T-helper 1 cell treated with Interleukin-12 subunit alpha and Interleukin-12 subunit beta and Interleukin-4 antibody, amounts not matched to agents 30 ng/mL and 1 ng/mL, for 36 hours (primary cell): Measurements from ENCODE around the gene RNU7-1. TPM values are rescaled to one million over a fixed set of nuclear protein-coding genes. Genes with fewer than 3 reads are reported as not detected.

Experiments used
- intact Hi-C: fragments of 100-400 bp; cut with micrococcal nuclease; formaldehyde crosslinking; loops from one replicate; pipeline ENCODE4 v1.15.1; 2024
- total RNA-seq: library from RNA; stranded (reverse); gene quantifications from 2 replicates; pipeline ENCODE4 v1.2.3, GENCODE V29; 2022

RNU7-1 gene
- total RNA-seq, 1 donor from 2014 or later: not detected

- intact Hi-C loops: no loop called here
Observed at GRCh38 chr12:6962285-6963015, 18.8 kb downstream of the RNU7-1 start.

DNA sequence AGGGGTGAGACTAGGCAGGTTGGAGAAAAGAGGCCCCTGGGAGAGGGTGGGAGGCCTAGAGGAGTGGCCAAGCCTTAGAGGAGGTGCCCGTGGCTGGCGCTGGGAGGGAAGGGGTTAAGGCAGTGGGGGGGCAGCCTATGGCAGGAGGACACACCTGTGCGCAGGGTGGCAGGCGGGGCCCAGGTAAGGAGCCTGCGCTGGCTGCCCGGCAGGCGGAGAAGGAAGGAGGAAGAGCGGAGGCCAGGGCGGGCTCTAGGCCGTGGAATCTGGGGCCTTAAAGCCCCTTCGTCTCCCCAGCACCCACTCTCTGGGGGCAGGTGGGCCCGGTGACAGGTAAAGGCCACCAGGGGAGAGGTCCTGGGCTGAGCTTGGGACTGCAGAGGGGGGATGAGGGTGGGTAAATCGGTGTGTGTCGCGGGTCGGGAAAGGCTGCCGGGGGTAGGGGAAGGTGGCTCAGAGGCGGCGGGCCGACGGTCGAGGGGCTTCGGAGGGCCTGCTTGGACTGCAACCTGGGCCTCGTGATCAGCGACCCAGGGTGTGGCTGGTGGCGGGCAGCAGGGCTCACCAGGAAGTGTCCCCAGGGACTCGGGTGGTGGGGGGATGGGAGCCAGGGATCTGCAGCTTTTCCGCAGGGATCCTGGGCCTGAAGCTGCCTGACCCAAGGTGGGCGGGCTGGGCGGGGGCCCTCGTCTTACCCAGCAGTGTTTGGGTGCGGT, 19.6 kb downstream of the RNU7-1 start:
- intact Hi-C loops: no loop called here

DNA sequence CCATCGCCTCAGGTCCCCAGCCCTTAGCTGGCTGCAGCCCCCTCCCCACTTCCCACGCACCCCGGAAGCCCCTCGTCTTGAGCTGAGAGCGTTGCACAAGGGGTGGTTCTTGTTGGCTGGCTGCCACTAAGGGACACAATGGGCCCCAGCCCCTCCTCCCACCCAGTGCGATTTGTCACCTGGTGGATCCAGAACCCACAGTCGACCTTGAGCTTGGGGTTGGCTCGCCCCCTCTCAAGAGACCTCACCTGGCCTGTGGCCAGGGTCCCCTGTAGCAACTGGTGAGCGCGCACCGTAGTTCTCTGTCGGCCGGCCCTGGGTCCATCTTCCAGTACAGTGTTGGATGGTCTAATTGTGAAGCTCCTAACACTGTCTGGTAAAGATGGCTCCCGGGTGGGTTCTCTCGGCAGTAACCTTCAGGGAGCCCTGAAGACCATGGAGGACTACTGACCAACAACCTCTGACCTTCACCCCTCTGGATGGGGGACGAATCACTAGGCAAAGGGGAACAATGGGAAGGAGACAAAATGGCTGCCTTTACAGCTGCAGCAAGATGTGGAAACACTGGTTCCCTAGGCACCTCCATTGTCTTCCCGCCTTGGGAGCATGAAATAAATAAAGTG, 20.3 kb downstream of the RNU7-1 start:
- intact Hi-C loops: no loop called here

- intact Hi-C loops: loop anchor here (1.0 kb wide), 4 partner anchors 14 to 95 kb away; partner anchors contain the start of gene C12orf57
Observed at GRCh38 chr12:6964605-6965025, 21.0 kb downstream of the RNU7-1 start.

DNA sequence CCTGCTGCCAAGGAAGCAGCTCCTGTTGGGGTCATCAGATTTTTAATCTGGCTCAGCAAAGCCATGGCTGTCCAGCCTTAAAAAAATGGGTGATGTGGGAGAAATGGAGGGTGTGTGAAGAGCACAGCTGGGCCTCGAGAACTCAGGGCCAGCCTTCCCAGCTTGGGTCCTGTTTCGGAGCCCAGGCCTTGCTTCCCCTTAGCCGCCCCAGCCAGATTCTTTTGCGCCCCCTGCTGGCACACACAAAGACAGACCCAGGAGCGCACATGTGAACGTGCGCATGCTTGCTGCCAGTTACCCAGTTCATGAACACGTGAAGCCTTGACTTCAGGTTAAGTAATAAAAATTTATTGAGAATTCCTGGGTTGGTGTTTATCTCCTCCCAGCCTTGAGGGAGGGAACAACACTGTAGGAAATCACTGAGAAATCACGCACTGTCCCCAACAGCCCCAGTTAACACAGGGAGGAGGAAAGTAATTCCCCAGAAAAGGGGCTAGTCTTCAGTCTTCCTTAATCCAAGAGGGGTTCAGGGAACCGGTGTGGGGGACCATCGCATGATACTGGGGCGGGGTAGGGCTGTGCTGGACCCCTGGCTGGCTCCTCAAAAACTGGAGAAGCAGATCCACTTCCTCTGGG, 21.5 kb downstream of the RNU7-1 start:
- intact Hi-C loops: loop anchor here (1.0 kb wide), 4 partner anchors 15 to 96 kb away; partner anchors contain the start of gene C12orf57

DNA sequence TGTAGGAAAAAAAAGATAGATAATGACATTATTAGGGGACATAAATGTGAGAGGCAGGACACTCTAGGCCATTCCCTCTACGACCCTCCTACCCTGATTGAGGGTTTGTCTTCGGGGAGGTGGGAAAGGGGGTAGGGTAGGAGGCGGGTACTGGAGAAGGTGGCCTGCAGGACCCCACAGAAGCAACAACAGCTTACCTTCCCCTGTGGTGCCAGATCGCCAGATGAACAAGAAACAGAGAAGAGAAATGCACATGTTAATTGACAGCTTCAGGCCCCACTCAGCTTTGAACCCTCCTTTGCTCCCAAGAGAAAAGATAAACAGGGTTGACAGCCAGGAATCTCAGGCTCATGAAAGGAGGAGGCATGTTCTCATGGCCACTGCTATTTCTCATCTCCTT, 22.1 kb downstream of the RNU7-1 start:
- intact Hi-C loops: loop anchor here (1.0 kb wide), 4 partner anchors 15 to 96 kb away; partner anchors contain the start of gene C12orf57

GRCh38 chr12:6966351-6966750, 22.7 kb downstream of the RNU7-1 start:
- intact Hi-C loops: no loop called here

GRCh38 chr12:6967651-6968100, 24.1 kb downstream of the RNU7-1 start:
- intact Hi-C loops: no loop called here

GRCh38 chr12:6968426-6968825, 24.8 kb downstream of the RNU7-1 start:
- intact Hi-C loops: no loop called here

GRCh38 chr12:6970096-6970527, 26.5 kb downstream of the RNU7-1 start:
- intact Hi-C loops: loop anchor here (1.0 to 2.0 kb wide), 16 partner anchors 9 to 1113 kb away; partner anchors contain the start of genes C12orf57, C1R, ING4 and LPCAT3

DNA sequence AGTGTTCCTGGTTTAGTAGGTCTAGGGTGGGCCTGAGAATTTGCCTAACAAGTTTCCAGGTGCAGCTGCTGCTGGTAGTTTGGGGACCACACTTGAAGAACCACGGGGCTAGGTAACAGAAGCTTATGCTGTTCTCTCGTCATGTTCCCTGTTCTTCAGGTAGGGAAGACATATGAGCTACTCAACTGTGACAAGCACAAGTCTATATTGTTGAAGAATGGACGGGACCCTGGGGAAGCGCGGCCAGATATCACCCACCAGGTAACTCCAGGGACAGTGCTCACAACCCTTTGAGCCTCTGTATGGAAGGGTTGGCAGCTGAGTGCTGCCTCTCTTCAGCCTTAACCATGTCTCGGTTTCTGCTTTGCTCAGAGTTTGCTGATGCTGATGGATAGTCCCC, 30.6 kb downstream of the RNU7-1 start:
- intact Hi-C loops: no loop called here

DNA sequence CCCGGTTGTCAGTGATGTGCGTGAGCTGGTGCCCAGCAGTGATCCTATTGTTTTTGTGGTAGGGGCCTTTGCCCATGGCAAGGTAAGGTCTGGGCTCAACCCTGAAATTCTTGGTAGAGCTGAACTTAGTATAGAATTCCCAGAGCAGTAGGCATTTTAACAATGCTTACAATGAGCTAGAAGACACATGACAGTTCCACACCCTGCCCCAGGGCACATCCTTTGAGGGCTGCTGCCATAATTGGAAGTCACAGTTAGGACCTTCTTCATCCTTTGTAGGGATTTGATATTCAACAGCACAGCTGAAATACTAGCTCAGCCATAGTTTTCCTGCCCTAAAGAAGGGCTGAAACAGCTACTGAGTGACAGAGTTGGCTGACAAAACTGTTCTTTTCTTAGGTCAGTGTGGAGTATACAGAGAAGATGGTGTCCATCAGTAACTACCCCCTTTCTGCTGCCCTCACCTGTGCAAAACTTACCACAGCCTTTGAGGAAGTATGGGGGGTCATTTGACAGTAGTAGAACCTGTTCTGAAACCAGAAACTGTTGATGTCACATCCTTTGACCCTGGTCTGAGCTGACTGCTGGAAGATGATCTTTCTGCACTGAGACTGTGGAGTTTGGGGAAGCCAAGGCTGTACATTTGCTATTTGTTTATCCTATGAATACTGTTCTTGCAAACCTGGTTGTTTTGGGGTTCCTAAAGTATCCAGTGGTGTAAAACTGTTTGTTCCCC, 31.8 kb downstream of the RNU7-1 start:
- intact Hi-C loops: no loop called here

- intact Hi-C loops: no loop called here
Observed at GRCh38 chr12:6977653-6978052, 34.0 kb downstream of the RNU7-1 start.

GRCh38 chr12:6978188-6978587, 34.6 kb downstream of the RNU7-1 start:
- intact Hi-C loops: no loop called here

- intact Hi-C loops: no loop called here
Observed at GRCh38 chr12:6978611-6979011, 35.0 kb downstream of the RNU7-1 start.

GRCh38 chr12:6979021-6979420, 35.4 kb downstream of the RNU7-1 start:
- intact Hi-C loops: no loop called here

- intact Hi-C loops: no loop called here
Observed at GRCh38 chr12:6979453-6979852, 35.8 kb downstream of the RNU7-1 start.

DNA sequence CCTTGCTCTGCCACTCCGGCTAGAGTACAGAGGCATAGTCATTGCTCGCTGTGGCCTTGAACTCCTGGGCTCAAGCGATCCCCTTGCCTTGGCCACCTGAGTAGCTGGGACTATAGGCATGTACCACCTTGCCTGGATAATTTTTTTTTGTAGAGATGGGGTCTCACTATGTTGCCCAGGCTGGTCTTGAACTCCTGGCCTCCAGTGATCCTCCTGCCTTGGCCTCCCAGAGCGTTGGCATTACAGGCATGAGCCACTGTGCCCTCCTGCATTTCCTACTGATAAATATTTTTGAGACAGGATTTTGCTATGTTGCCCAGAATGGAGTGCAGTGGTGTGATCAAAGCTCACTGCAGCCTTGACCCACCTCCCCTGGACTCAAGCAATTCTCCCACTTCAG, 36.5 kb downstream of the RNU7-1 start:
- intact Hi-C loops: no loop called here

GRCh38 chr12:6980740-6981139, 37.1 kb downstream of the RNU7-1 start:
- intact Hi-C loops: no loop called here

DNA sequence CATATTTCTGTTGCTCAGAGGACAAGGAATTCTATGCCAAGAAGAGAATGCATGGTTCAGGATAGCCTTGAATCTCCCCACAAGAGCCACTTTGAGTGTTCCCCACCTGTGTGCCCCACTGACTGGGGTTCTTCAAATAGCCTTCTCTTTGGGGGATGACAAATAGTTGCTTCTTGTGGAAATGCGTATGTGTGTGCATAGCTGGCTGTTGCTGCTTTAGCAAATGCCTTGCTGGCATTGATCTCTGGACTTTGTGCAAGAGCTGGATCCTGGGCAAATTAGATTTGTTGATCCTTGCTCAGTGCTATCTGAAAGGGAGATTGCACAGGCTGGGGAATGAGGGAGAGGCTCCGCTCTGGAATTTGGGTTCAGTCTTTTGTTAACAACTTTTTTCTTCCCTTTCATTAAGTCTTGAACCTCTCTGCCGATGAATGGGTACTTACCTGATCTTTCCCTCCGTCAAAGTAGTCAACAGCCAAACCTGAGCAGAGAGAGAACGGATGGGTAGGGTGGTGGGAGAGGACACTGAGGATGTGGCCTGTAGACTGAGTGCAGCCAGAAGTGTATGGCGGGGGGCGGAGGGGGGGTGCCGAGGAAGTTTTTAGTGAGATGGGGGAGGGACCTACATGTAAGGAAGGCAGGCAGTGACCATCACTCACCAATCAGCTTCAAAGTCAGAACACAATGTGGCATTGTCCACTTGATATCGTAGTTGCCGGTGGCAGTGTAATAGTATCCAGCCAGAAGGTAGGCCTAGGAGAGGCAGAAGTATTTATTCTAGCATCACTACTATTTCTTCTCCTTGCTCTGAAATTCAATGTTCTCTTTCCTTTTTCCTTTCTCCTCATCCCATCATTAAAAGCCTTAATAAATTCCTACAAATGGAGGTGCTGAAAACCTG, 37.8 kb downstream of the RNU7-1 start:
- intact Hi-C loops: no loop called here
